KG1 (cell line): ENCODE measurements around the gene RPL31.
A peak's percentile ranks its signal among the peaks of the same experiment; 100 is the strongest.

Experiments used
- DNase-seq: peaks from one replicate; lab custom pipeline; 2025; lab: John Stamatoyannopoulos, UW

Gene RPL31

GRCh38 chr2:101001691-101002561 lies at the start of gene RPL31:
Gene RPL31 (plus strand): TSS chr2:101002289. CDS start chr2:101002702, 413 bp downstream.
- peak; percentile 88 for DNase-seq

- DNase-seq = no peak
These were observed 49.6 kb upstream of the RPL31 start for GRCh38 chr2:100952512-100952911.

GRCh38 chr2:100953406-100954043 lies 48.6 kb upstream of the RPL31 start:
- no peak for DNase-seq

- no peak for DNase-seq
These were observed 48.1 kb upstream of the RPL31 start for GRCh38 chr2:100954044-100954420.

- no peak for DNase-seq
These were observed 46.9 kb upstream of the RPL31 start for GRCh38 chr2:100955226-100955625.

- DNase-seq = no peak
These were observed 46.0 kb upstream of the RPL31 start for GRCh38 chr2:100956081-100956480.

- DNase-seq = no peak
These were observed 44.0 kb upstream of the RPL31 start for GRCh38 chr2:100957996-100958653.

GRCh38 chr2:100959225-100959880 lies 42.7 kb upstream of the RPL31 start:
- no peak for DNase-seq

GRCh38 chr2:100960688-100961087 lies 41.4 kb upstream of the RPL31 start:
- no peak for DNase-seq

- no peak for DNase-seq
These were observed 39.6 kb upstream of the RPL31 start for GRCh38 chr2:100962366-100963025.

- DNase-seq = no peak
These were observed 39.1 kb upstream of the RPL31 start for GRCh38 chr2:100963026-100963375.

- no peak for DNase-seq
These were observed 37.9 kb upstream of the RPL31 start for GRCh38 chr2:100964222-100964621.

- no peak for DNase-seq
These were observed 37.4 kb upstream of the RPL31 start for GRCh38 chr2:100964681-100965169.

- DNase-seq = no peak
These were observed 36.5 kb upstream of the RPL31 start for GRCh38 chr2:100965596-100965995.

- no peak for DNase-seq
These were observed 34.4 kb upstream of the RPL31 start for GRCh38 chr2:100967716-100968115.

GRCh38 chr2:100968146-100969145 lies 33.6 kb upstream of the RPL31 start:
- DNase-seq = no peak

GRCh38 chr2:100969998-100970397 lies 32.1 kb upstream of the RPL31 start:
- no peak for DNase-seq

- DNase-seq = no peak
These were observed 30.9 kb upstream of the RPL31 start for GRCh38 chr2:100971221-100971620.

GRCh38 chr2:100972452-100972851 lies 29.6 kb upstream of the RPL31 start:
- no peak for DNase-seq

- no peak for DNase-seq
These were observed 27.2 kb upstream of the RPL31 start for GRCh38 chr2:100974712-100975520.
